ENCODE measurements around the gene ZAP70. TPM values are rescaled to one million over a fixed set of nuclear protein-coding genes. Genes with fewer than 3 reads are reported as not detected.

ZAP70 gene
- total RNA-seq, 1 experiment from 2014 or later, result not detected

DNA sequence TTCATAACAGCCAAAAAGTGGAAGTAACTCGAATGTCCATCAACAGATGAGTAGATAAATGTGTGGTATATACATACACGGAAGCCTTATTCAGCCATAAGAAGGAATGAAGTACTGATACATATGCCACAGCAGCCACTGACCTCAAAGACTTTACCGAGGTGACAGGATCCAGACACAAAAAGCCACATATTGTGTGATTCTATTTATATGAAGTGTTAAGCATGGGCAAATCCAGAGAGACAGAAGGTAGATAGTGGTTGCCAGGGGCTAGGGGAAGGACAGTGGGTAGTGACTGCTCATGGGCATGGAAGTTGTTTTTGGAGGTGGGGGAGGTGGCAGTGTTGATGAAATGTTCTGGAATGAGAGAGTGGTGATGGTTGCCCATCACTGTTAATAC is 33.9 kb downstream of the ZAP70 start:
- no peaks in the 10 kb centered on the region for H3K27me3 ChIP-seq (ENCODE audit: insufficient read depth, low read depth)
- no peak overlapping the region for H2AFZ ChIP-seq
- CTCF ChIA-PET, result no interaction called here
- POLR2A ChIA-PET (ENCODE audit: unreplicated experiment), result no interaction called here
- no peak overlapping the region for H3K4me3 ChIP-seq
- intact Hi-C loops (cut with micrococcal nuclease; ENCODE audit: unreplicated experiment), result no loop called here
- peaks cover 12% of the 10 kb centered on the region for H3K4me1 ChIP-seq (replicated peaks; ENCODE audit: insufficient read depth)
- H3F3A ChIP-seq (ENCODE audit: insufficient read depth, low read depth), result no peaks in the 10 kb centered on the region
- H3K4me2 ChIP-seq, result no peak overlapping the region
- no peaks in the 10 kb centered on the region for H3K9me2 ChIP-seq (ENCODE audit: insufficient read depth)
- no peaks in the 10 kb centered on the region for H3K36me3 ChIP-seq (ENCODE audit: low read depth)
- DNase-seq, result no peak
- H3K27ac ChIP-seq, result no peak overlapping the region
- BruUV-seq (replicated peaks), result no TSS peak
- H3K79me2 ChIP-seq (ENCODE audit: low read depth), result no peaks in the 10 kb centered on the region
- H3K9me3 ChIP-seq (ENCODE audit: insufficient read depth, low read depth), result no peaks in the 10 kb centered on the region
- TF ChIP-seq EZH2 (IDR thresholded peaks at IDR 0.05; ENCODE audit: low read depth) (no peak), CTCF (conservative IDR thresholded peaks at IDR 0.05) (no peak)
- H4K20me1 ChIP-seq (ENCODE audit: insufficient read depth), result no peaks in the 10 kb centered on the region

- Histone ChIP-seq H4K20me1 (ENCODE audit: insufficient read depth) (no peaks in the 10 kb centered on the region), H3K27ac (no peak overlapping the region), H3K79me2 (ENCODE audit: low read depth) (no peaks in the 10 kb centered on the region), H2AFZ (no peak overlapping the region), H3K9me2 (ENCODE audit: insufficient read depth) (no peaks in the 10 kb centered on the region), H3F3A (ENCODE audit: insufficient read depth, low read depth) (no peaks in the 10 kb centered on the region; the same call in 1 of the 2 replicates), H3K4me3 (no peak overlapping the region), H3K4me1 (replicated peaks; ENCODE audit: insufficient read depth) (peaks cover 13% of the 10 kb centered on the region), H3K27me3 (ENCODE audit: insufficient read depth, low read depth) (no peaks in the 10 kb centered on the region), H3K36me3 (ENCODE audit: low read depth) (no peaks in the 10 kb centered on the region), H3K9me3 (ENCODE audit: insufficient read depth, low read depth) (no peaks in the 10 kb centered on the region), H3K4me2 (no peak overlapping the region)
- intact Hi-C loops (cut with micrococcal nuclease; ENCODE audit: unreplicated experiment), result no loop called here
- DNase-seq, result no peak
- no TSS peak for BruUV-seq (replicated peaks)
- ChIA-PET POLR2A (ENCODE audit: unreplicated experiment) (no interaction called here), CTCF (interaction anchor here (0.6 kb wide), 1 partner anchor 31 kb away, joined by 4 read pairs; no protein-coding TSS in a partner anchor)
- TF ChIP-seq EZH2 (IDR thresholded peaks at IDR 0.05; ENCODE audit: low read depth) (no peak), CTCF (conservative IDR thresholded peaks at IDR 0.05) (no peak)
Observed at GRCh38 chr2:97747716-97748115, 34.3 kb downstream of the ZAP70 start.

DNA sequence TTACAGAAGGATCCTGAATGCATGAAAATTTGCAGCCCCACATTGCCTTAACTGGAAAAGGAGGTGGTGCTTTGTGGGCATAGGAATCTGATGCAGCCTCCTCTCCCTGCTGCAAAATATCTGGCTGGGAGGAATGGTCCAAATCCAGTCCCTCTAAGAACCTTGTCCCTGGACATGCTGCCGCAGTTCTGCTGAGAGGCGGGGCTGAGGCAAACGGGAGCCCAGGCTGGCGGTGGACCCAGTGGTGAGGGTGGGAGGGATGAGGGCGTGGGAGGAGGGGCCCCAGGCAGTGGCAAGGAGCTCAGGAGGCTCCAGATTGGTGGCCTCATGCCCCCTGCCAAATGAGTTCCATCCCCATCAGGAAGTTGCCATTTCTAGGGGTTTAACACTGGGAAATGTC is 36.2 kb downstream of the ZAP70 start:
- H2AFZ ChIP-seq, result no peak overlapping the region
- no TSS peak for BruUV-seq (replicated peaks)
- no peaks in the 10 kb centered on the region for H3K9me2 ChIP-seq (ENCODE audit: insufficient read depth)
- H3K4me3 ChIP-seq, result no peak overlapping the region
- H3K79me2 ChIP-seq (ENCODE audit: low read depth), result no peaks in the 10 kb centered on the region
- no peak overlapping the region for H3K4me2 ChIP-seq
- no peaks in the 10 kb centered on the region for H4K20me1 ChIP-seq (ENCODE audit: insufficient read depth)
- ChIA-PET CTCF (no interaction called here), POLR2A (ENCODE audit: unreplicated experiment) (no interaction called here)
- DNase-seq, result no peak
- no peak for TF ChIP-seq CTCF (conservative IDR thresholded peaks at IDR 0.05)
- TF ChIP-seq EZH2 (IDR thresholded peaks at IDR 0.05; ENCODE audit: low read depth), result no peak
- intact Hi-C loops (cut with micrococcal nuclease; ENCODE audit: unreplicated experiment), result no loop called here
- H3F3A ChIP-seq (ENCODE audit: insufficient read depth, low read depth), result peaks cover 7% of the 10 kb centered on the region; the same call in 1 of the 2 replicates
- peaks cover 25% of the 10 kb centered on the region for H3K4me1 ChIP-seq (replicated peaks; ENCODE audit: insufficient read depth)
- H3K27ac ChIP-seq, result no peak overlapping the region
- H3K9me3 ChIP-seq (ENCODE audit: insufficient read depth, low read depth), result no peaks in the 10 kb centered on the region
- no peaks in the 10 kb centered on the region for H3K36me3 ChIP-seq (ENCODE audit: low read depth)
- H3K27me3 ChIP-seq (ENCODE audit: insufficient read depth, low read depth), result no peaks in the 10 kb centered on the region
